ENCODE measurements around the gene PPP2R5C. TPM values are rescaled to one million over a fixed set of nuclear protein-coding genes. Genes with fewer than 3 reads are reported as not detected.

The PPP2R5C gene
- total and polyA plus RNA-seq, 7 experiments from 2014 or later: 155 to 449 (median 382) TPM

GRCh38 chr14:101853455-101854018 is 92.0 kb downstream of the PPP2R5C start:
- peak overlapping the region; percentile 22 for H3K4me3 ChIP-seq (ENCODE audit: low read length)
- intact Hi-C loops (cut with micrococcal nuclease): loop anchor here in 1 of 2 donors (2.0 to 5.0 kb wide), 2 partner anchors 15 to 34 kb away; no protein-coding TSS in a partner anchor
- no peaks in the 10 kb centered on the region for H3K9me3 Mint-ChIP-seq
- DNase-seq (no peak), ATAC-seq (no peak)
- H3K27me3 Mint-ChIP-seq: no peaks in the 10 kb centered on the region
- H3K4me3 Mint-ChIP-seq: peak overlapping the region; percentile 23 to 85 (median 70)
- peak overlapping the region; percentile 36 for H3K27ac ChIP-seq (ENCODE audit: low read depth, low read length)
- no peaks in the 10 kb centered on the region for H3K27me3 ChIP-seq (ENCODE audit: control insufficient read depth in 2 of 2, insufficient read depth in 2 of 2, low read length in 2 of 2)
- CTCF ChIA-PET: interaction anchor here (0.6 to 2.3 kb wide), 3 partner anchors 9 to 146 kb away, joined by 3 to 10 read pairs (median 6); no protein-coding TSS in a partner anchor
- POLR2A ChIA-PET: interaction anchor here (0.6 to 3.0 kb wide), 9 partner anchors 9 to 150 kb away, joined by 3 to 13 read pairs (median 4); no protein-coding TSS in a partner anchor
- peak overlapping the region; percentile 10 to 88 (median 84) for H3K27ac Mint-ChIP-seq
- no peaks in the 10 kb centered on the region for H3K9me3 ChIP-seq (ENCODE audit: control insufficient read depth in 2 of 3, low read length in 3 of 3)
- peaks cover 0 to 21% (median 8%) of the 10 kb centered on the region in 5 donors for H3K36me3 Mint-ChIP-seq
- peaks cover 60 to 67% of the 10 kb centered on the region in 2 donors for H3K4me1 ChIP-seq (ENCODE audit: control insufficient read depth in 2 of 2, insufficient read depth in 2 of 2, low read length in 2 of 2)
- peaks cover 6 to 20% (median 12%) of the 10 kb centered on the region in 3 experiments for H3K36me3 ChIP-seq (ENCODE audit: control insufficient read depth in 2 of 3, insufficient read depth in 3 of 3, low read length in 3 of 3)
- H3K4me1 Mint-ChIP-seq: peaks cover 65 to 96% (median 92%) of the 10 kb centered on the region in 7 donors

- H3K9me3 ChIP-seq (ENCODE audit: control insufficient read depth in 2 of 3, low read length in 3 of 3): no peaks in the 10 kb centered on the region
- POLR2A ChIA-PET: interaction anchor here (0.8 to 3.0 kb wide), 8 partner anchors 10 to 151 kb away, joined by 3 to 13 read pairs (median 4); no protein-coding TSS in a partner anchor
- Mint-ChIP-seq H3K4me1 (peaks cover 65 to 96% (median 92%) of the 10 kb centered on the region in 7 donors), H3K36me3 (peaks cover 5 to 27% (median 8%) of the 10 kb centered on the region in 5 donors), H3K27ac (peak overlapping the region; percentile 69 to 88 (median 84)), H3K9me3 (no peaks in the 10 kb centered on the region), H3K27me3 (no peaks in the 10 kb centered on the region), H3K4me3 (peak overlapping the region; percentile 46 to 85 (median 72))
- ATAC-seq (peak; percentile 73), DNase-seq (peak in 6 of 9 donors; percentile 32 to 47 (median 42))
- peaks cover 6 to 28% (median 12%) of the 10 kb centered on the region in 3 experiments for H3K36me3 ChIP-seq (ENCODE audit: control insufficient read depth in 2 of 3, insufficient read depth in 3 of 3, low read length in 3 of 3)
- peaks cover 51 to 71% of the 10 kb centered on the region in 2 donors for H3K4me1 ChIP-seq (ENCODE audit: control insufficient read depth in 2 of 2, insufficient read depth in 2 of 2, low read length in 2 of 2)
- no peaks in the 10 kb centered on the region for H3K27me3 ChIP-seq (ENCODE audit: control insufficient read depth in 2 of 2, insufficient read depth in 2 of 2, low read length in 2 of 2)
- intact Hi-C loops (cut with micrococcal nuclease): loop anchor here in 1 of 2 donors (2.0 to 5.0 kb wide), 2 partner anchors 14 to 33 kb away; no protein-coding TSS in a partner anchor
- CTCF ChIA-PET: interaction anchor here (0.6 to 2.3 kb wide), 4 partner anchors 10 to 147 kb away, joined by 3 to 10 read pairs (median 4); no protein-coding TSS in a partner anchor
- H3K27ac ChIP-seq (ENCODE audit: low read depth, low read length): peak overlapping the region; percentile 36
- H3K4me3 ChIP-seq (ENCODE audit: low read length): peak overlapping the region; percentile 22
Observed at GRCh38 chr14:101854366-101854765, 92.9 kb downstream of the PPP2R5C start.

GRCh38 chr14:101855958-101856357 is 94.4 kb downstream of the PPP2R5C start:
- H3K36me3 ChIP-seq (ENCODE audit: control insufficient read depth in 2 of 3, insufficient read depth in 3 of 3, low read length in 3 of 3): peaks cover 6 to 41% (median 22%) of the 10 kb centered on the region in 3 experiments
- CTCF ChIA-PET: no interaction called here
- no peaks in the 10 kb centered on the region for H3K9me3 ChIP-seq (ENCODE audit: control insufficient read depth in 2 of 3, low read length in 3 of 3)
- H3K9me3 Mint-ChIP-seq: no peaks in the 10 kb centered on the region
- peak overlapping the region in 1 of 10 donors; percentile 85 for H3K4me3 Mint-ChIP-seq
- intact Hi-C loops (cut with micrococcal nuclease): loop anchor here in 1 of 2 donors (2.0 kb wide), 1 partner anchor 13 kb away; no protein-coding TSS in a partner anchor
- no peak for DNase-seq
- peaks cover 37 to 63% of the 10 kb centered on the region in 2 donors for H3K4me1 ChIP-seq (ENCODE audit: control insufficient read depth in 2 of 2, insufficient read depth in 2 of 2, low read length in 2 of 2)
- peak overlapping the region; percentile 26 for H3K27ac ChIP-seq (ENCODE audit: low read depth, low read length)
- peak overlapping the region in 8 of 9 donors; percentile 34 to 84 (median 70) for H3K27ac Mint-ChIP-seq
- ATAC-seq: no peak
- H3K36me3 Mint-ChIP-seq: peaks cover 0 to 38% (median 18%) of the 10 kb centered on the region in 5 donors
- H3K4me3 ChIP-seq (ENCODE audit: low read length): no peak overlapping the region
- no peaks in the 10 kb centered on the region for H3K27me3 Mint-ChIP-seq
- POLR2A ChIA-PET: interaction anchor here (1.0 to 1.2 kb wide), 2 partner anchors 11 to 43 kb away, joined by 3 to 5 read pairs; no protein-coding TSS in a partner anchor
- no peaks in the 10 kb centered on the region for H3K27me3 ChIP-seq (ENCODE audit: control insufficient read depth in 2 of 2, insufficient read depth in 2 of 2, low read length in 2 of 2)
- H3K4me1 Mint-ChIP-seq: peaks cover 61 to 94% (median 87%) of the 10 kb centered on the region in 7 donors

- Mint-ChIP-seq H3K9me3 (no peaks in the 10 kb centered on the region), H3K27me3 (no peaks in the 10 kb centered on the region), H3K4me3 (peak overlapping the region in 2 of 10 donors; percentile 5 to 10), H3K4me1 (peaks cover 57 to 93% (median 85%) of the 10 kb centered on the region in 7 donors), H3K27ac (peak overlapping the region in 8 of 9 donors; percentile 46 to 83 (median 61)), H3K36me3 (peaks cover 0 to 38% (median 23%) of the 10 kb centered on the region in 5 donors)
- POLR2A ChIA-PET: interaction anchor here (1.0 to 1.2 kb wide), 2 partner anchors 26 to 43 kb away, joined by 3 read pairs; no protein-coding TSS in a partner anchor
- CTCF ChIA-PET: no interaction called here
- Histone ChIP-seq H3K27me3 (ENCODE audit: control insufficient read depth in 2 of 2, insufficient read depth in 2 of 2, low read length in 2 of 2) (no peaks in the 10 kb centered on the region), H3K4me3 (ENCODE audit: low read length) (no peak overlapping the region), H3K9me3 (ENCODE audit: control insufficient read depth in 2 of 3, low read length in 3 of 3) (no peaks in the 10 kb centered on the region), H3K27ac (ENCODE audit: low read depth, low read length) (no peak overlapping the region), H3K36me3 (ENCODE audit: control insufficient read depth in 2 of 3, insufficient read depth in 3 of 3, low read length in 3 of 3) (peaks cover 6 to 41% (median 22%) of the 10 kb centered on the region in 3 experiments), H3K4me1 (ENCODE audit: control insufficient read depth in 2 of 2, insufficient read depth in 2 of 2, low read length in 2 of 2) (peaks cover 31 to 57% of the 10 kb centered on the region in 2 donors)
- intact Hi-C loops (cut with micrococcal nuclease): no loop called here
- DNase-seq: no peak
- no peak for ATAC-seq
Observed at GRCh38 chr14:101856536-101856935, 95.0 kb downstream of the PPP2R5C start.

GRCh38 chr14:101857226-101857625 is 95.7 kb downstream of the PPP2R5C start:
- Mint-ChIP-seq H3K27me3 (no peaks in the 10 kb centered on the region), H3K4me1 (peaks cover 57 to 91% (median 82%) of the 10 kb centered on the region in 7 donors), H3K27ac (peak overlapping the region in 4 of 9 donors; percentile 15 to 67 (median 50)), H3K4me3 (no peak overlapping the region), H3K36me3 (peaks cover 0 to 38% (median 26%) of the 10 kb centered on the region in 5 donors), H3K9me3 (no peaks in the 10 kb centered on the region)
- H3K4me3 ChIP-seq (ENCODE audit: low read length): no peak overlapping the region
- CTCF ChIA-PET: interaction anchor here (0.6 kb wide), 1 partner anchor 41 kb away, joined by 3 read pairs; no protein-coding TSS in a partner anchor
- intact Hi-C loops (cut with micrococcal nuclease): no loop called here
- DNase-seq (no peak), ATAC-seq (no peak)
- POLR2A ChIA-PET: interaction anchor here (1.0 kb wide), 1 partner anchor 27 kb away, joined by 3 read pairs; no protein-coding TSS in a partner anchor
- H3K27me3 ChIP-seq (ENCODE audit: control insufficient read depth in 2 of 2, insufficient read depth in 2 of 2, low read length in 2 of 2): no peaks in the 10 kb centered on the region
- H3K36me3 ChIP-seq (ENCODE audit: control insufficient read depth in 2 of 3, insufficient read depth in 3 of 3, low read length in 3 of 3): peaks cover 6 to 44% (median 22%) of the 10 kb centered on the region in 3 experiments
- no peaks in the 10 kb centered on the region for H3K9me3 ChIP-seq (ENCODE audit: control insufficient read depth in 2 of 3, low read length in 3 of 3)
- peak overlapping the region; percentile 25 for H3K27ac ChIP-seq (ENCODE audit: low read depth, low read length)
- H3K4me1 ChIP-seq (ENCODE audit: control insufficient read depth in 2 of 2, insufficient read depth in 2 of 2, low read length in 2 of 2): peaks cover 24 to 56% of the 10 kb centered on the region in 2 donors

- ChIA-PET CTCF (interaction anchor here (0.7 kb wide), 1 partner anchor 26 kb away, joined by 3 read pairs; no protein-coding TSS in a partner anchor), POLR2A (interaction anchor here (1.2 kb wide), 1 partner anchor 98 kb away, joined by 3 read pairs; no protein-coding TSS in a partner anchor)
- H3K4me3 Mint-ChIP-seq: peak overlapping the region in 3 of 10 donors; percentile 2 to 67 (median 17)
- H3K27ac Mint-ChIP-seq: peak overlapping the region; percentile 16 to 88 (median 73)
- Histone ChIP-seq H3K36me3 (ENCODE audit: control insufficient read depth in 2 of 3, insufficient read depth in 3 of 3, low read length in 3 of 3) (peaks cover 7 to 48% (median 24%) of the 10 kb centered on the region in 3 experiments), H3K27ac (ENCODE audit: low read depth, low read length) (peak overlapping the region; percentile 11), H3K9me3 (ENCODE audit: control insufficient read depth in 2 of 3, low read length in 3 of 3) (no peaks in the 10 kb centered on the region), H3K4me3 (ENCODE audit: low read length) (no peak overlapping the region), H3K27me3 (ENCODE audit: control insufficient read depth in 2 of 2, insufficient read depth in 2 of 2, low read length in 2 of 2) (no peaks in the 10 kb centered on the region), H3K4me1 (ENCODE audit: control insufficient read depth in 2 of 2, insufficient read depth in 2 of 2, low read length in 2 of 2) (peaks cover 11 to 41% of the 10 kb centered on the region in 2 donors)
- peak; percentile 3 for ATAC-seq
- no peaks in the 10 kb centered on the region for H3K27me3 Mint-ChIP-seq
- peaks cover 44 to 83% (median 72%) of the 10 kb centered on the region in 7 donors for H3K4me1 Mint-ChIP-seq
- intact Hi-C loops (cut with micrococcal nuclease): no loop called here
- peaks cover 0 to 40% (median 31%) of the 10 kb centered on the region in 5 donors for H3K36me3 Mint-ChIP-seq
- H3K9me3 Mint-ChIP-seq: no peaks in the 10 kb centered on the region
- DNase-seq: no peak
Observed at GRCh38 chr14:101858791-101859537, 97.5 kb downstream of the PPP2R5C start.

All from naive thymus-derived CD4-positive, alpha-beta T cell (primary cell).